GM18907 (cell line): ENCODE data around the gene DTD1.
"Not testable (repeated sequence)": the region's sequence is repeated elsewhere in the genome, so short reads cannot be mapped to it uniquely, and the experiment has no call there.

Source experiments
- ATAC-seq: cut with Tn5 transposase; IDR thresholded peaks from one replicate; pipeline ENCODE4 v1.9.1; 2021; ENCODE audit warnings: mild to moderate bottlenecking, moderate library complexity; ENCODE audit not compliant: unreplicated experiment

DTD1 gene

DNA sequence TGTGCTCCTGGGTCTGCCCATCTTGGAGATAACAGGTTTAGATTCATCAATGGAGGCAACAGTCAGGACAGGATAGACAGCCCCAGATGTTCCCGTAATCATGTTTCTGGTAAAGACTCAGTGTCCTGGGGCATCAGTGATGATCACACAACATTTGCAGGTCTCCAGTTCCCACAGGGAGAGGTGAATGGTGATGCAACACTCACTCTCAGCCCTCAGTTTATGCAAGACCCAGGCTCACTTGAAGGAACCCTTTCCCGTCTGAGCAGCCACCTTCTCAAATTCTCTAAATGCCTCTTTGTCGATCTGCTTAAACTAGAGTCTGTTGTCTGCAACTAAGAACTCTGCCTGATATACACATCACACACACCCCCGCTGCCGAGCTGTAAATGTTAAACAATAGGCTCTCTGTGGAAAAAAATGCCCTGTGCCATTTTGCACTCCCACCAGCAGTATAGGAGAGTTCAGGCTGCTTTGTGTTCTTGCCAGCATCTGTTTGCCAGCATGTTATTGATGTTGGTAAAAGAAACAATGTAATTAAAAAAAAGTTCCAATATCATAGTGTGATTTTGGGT lies 195.6 kb downstream of the DTD1 start:
- ATAC-seq: no peak

DNA sequence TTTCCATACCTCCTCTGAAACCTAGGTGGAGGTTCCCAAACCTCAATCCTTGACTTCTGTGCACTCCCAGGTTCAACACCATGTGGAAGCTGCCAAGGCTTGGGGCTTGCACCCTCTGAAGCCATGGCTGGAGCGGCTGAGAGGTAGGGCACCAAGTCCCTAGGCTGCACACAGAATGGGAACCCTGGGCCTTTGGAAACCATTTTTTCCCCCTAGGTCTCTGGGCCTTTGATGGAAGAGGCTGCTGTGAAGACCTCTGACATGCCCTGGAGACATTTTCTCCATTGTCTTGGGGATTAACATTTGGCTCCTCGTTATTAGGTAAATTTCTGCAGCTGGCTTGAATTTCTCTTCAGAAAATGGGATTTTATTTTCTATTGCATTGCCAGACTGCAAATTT lies 199.2 kb downstream of the DTD1 start:
- ATAC-seq: not testable (repeated sequence)

DNA sequence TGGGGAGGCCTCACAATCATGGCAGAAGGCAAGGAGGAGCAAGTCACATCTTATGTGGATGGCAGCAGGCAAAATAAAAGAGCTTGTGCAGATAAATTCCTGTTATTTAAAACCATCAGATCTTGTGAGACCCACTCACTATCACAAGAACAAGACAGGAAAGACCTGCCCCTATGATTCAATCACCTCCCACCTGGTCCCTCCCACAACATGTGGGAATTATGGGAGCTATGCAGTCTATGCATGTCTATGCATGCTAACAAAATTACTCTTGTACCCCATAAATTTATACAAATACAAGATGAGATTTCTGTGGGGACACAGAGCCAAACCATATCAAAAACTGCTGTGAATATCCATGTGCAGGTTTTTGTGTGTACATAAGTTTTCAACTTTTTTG lies 200.2 kb downstream of the DTD1 start:
- ATAC-seq: no peak

DNA sequence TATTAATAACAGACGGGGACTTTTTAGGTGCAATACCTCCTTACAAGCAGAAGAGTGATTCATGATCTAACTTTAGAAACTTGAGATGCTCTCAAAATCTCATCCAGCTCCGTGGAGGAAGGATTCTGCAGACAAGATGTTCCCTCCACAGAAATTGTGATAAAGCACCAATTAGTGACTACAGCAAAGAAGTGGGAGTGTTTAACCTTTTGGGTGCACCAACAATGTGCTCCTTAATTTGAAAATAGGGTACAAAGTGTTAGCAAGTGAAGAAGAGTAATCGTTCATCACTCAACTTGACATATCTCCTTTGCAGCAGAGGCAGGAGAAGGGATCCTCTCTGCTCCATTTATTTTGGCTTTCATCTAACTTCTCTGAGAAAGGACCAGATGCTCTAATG lies 202.9 kb downstream of the DTD1 start:
- ATAC-seq: no peak

DNA sequence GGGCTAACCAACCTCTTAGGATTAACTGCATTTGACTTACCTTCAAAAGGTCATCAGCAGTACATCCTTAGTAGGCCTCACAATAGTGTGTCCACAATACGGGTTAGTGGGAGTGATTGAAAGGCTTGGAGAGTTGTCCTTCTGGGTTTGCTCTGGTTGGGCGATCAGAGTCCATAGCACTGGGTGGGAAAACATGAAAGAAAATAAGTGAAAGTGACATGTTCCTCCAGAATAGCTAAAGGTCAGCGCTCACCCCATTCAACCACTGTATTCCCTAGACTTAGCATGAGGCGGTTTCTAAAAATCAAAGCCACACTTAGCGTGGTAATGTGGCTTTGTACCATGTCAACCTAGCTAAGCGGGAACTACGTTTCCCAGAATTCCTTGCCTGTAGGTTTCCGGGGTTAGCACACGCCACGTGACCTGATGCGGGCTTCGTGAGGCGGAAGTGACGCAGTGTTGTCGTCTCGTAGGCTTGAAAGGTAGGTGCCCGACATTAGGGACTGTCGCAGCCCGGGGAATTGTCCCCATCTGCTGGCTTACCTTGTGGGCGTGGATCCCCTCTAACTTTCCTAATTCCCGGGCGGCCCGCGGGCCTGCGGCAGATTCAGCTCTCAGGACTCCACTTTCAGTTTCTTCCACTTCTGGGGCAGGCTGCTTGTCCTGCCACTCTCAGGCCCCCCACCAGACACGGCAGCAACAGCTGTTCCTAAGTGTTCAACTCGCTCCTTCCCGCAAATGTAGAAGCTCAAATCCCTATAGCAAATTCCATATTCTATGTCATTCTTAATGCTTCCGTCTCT lies 206.0 kb downstream of the DTD1 start:
- peak; percentile 99 for ATAC-seq

DNA sequence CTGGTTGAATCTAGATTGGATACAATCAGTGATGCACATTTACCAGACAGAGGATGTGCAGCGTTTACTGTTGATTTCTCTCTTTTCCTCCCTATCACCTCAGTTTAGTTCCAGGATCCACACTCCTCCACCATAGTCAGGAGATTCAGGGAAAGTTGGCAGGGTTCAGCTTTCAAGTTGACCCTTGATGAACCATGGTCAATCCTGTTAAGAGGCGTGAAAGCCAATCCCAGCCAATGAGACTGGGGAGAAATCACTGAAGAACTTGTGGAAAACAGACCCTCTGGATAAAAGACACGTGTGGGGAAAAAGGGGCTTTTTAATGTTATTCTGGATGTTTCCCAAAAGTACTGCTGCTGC lies 206.6 kb downstream of the DTD1 start:
- ATAC-seq: no peak

DNA sequence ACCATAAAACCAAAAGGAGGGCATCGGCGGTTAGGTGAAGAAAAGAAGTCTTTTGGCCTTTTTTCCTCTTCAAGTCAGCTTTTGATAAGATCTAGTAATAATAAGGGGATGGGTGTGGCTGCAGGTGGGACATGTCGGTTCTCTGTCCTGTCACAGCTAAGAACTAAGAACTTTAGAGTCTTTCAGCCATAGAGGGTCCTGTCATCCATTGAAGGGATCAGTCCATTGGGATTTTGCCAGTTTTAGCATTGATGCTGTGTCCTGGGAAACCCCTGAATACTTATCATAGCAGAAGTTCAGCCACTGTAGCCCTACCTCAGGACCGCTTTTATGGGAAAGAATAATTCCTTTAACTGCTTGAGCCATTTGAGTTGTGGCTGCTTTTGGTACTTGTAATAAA lies 207.5 kb downstream of the DTD1 start:
- no peak for ATAC-seq

DNA sequence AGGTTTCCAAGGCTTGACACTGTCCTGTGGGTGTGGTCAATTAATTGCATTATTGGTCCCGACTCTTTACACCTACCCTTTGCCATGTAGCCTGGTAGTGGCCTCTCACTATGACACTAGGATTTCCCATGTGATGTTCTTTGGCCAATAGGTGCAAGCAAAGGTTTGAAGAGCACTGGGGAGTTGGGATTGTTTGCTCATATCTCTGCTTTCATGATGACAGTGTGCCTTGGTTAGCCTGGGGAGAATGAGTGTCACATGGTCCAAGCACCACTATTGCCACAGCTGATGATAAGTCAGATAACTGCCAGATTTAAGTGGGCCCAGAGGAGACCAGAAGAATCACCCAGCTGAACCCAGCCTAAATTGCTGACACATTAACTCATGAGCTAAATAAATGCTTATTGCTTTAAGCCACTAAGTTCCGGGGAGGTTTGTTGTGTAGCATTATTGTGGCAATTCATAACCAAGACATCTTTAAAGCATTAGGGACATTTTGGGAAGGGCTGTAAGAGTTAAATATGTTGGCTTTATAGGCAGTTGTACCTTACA lies 208.5 kb downstream of the DTD1 start:
- no peak for ATAC-seq

DNA sequence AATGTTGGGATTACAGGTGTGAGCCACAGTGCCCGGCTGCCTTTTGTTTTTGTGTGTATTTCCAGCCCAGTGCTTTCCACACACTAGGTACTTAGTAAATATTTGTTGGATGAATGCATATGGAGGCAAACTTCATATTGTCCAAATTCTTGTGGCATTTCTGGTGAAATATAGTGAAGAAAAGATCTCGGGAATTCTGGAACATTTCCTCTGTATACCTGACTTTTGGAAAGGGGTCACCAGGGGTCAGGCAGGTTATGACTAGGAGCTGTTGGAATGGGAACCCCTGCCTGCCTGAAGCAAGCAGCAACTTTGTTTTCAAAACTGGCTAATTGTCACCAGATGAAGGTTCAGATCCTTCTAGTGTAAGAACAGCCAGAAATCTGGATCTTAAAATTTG lies 213.7 kb downstream of the DTD1 start:
- no peak for ATAC-seq

DNA sequence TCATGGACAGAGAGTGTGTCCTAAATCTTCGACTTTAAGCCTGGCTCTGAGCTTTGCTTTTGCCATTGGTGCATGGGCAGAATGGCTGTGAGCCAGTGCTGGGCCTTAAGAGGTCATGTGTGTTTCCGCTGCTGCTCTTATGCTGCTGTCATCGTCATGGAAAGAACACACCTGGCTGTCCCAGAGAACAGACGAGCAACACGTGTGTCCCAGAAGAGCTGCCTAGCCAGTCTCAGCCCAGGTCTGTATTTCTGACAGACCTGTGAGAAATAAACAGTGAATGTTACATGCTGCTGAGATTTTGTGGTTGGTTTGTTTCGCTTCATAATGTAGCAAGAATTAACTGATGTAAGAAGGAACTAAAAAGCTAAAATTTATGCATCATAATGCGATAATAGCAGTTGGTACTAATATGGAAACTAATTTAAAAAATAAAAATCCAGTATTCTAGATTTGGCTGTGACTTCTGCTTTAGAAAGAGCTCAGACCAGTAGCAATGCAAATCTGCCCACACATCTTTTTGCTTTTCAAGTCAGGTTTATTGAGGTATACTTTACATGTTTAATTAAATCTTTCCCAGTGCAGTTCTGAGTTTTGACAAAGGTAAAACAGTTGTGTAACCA lies 214.3 kb downstream of the DTD1 start:
- peak; percentile 57 for ATAC-seq

DNA sequence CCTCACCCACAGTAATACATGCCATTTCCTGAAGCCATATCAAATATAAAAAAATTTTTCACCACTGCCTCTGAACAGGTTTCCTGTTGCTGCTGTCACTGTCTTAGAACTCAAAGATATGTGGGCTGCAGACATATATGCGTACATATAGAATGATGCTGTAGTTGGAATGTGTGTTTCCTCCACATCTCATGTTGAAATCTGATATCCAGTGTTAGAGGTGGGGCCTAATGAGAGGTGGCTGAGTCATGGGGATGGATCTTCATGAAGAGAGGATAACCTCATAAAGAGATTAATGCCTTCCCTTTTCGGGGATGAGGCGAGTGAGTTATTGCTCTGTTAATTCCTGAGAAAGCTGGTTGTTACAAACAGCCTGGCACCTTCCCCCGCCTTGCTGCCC lies 218.0 kb downstream of the DTD1 start:
- ATAC-seq: no peak

DNA sequence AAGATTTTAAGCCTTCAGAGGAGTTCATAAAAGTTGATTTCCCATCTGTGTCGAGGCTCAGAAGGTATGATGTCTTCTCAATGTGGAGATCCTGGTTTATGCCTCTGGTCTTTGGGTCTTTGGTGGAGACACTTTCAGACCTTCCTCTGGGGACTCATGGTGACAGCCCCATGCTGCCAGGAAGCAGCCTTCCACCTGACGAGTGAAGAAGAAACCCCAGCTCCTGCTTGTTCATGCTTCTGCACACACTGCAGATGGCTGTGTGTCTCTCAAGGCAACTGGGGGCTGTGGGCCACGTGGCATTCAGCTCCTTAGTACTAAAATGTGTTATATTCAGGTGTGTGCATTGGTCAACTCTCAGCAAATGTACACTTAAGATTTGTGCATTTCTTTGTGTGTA lies 220.9 kb downstream of the DTD1 start:
- no peak for ATAC-seq

DNA sequence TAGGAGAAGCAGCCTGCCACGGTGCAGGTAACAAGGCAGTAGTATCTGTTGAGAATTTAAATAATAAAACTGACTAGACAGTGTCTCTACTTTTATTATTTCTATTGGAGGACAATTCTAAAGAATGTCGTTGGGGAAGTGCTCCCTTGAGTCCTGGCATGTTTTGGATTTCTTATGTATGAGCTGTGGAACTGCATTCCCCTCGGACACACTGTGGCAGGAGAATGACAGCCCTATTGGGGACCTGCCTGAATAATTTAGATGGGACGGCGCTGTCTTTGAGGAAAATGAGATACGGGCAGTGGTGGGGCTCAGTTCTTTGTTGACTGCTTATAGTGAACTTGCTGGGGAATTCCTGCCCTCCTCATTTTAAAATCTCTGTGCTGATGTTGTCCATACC lies 223.3 kb downstream of the DTD1 start:
- no peak for ATAC-seq

DNA sequence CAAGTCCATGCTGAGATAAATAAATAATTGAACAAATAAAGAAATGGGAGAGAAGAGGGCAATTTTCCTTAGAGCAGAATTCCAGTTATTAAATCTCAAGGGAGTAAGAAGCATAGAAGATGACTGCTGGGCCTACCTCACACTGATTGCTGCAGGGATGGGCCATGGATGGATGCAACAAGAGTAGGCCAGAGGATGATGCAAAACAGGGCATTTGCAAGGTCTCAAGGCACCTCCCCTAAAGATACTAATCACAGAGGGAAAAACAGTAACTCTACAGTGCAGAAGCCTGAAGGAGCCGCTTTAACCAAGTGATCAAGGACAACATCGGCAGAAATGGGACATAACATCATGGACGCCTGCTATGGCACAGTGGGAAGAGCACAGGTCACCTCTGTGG lies 224.1 kb downstream of the DTD1 start:
- no peak for ATAC-seq

DNA sequence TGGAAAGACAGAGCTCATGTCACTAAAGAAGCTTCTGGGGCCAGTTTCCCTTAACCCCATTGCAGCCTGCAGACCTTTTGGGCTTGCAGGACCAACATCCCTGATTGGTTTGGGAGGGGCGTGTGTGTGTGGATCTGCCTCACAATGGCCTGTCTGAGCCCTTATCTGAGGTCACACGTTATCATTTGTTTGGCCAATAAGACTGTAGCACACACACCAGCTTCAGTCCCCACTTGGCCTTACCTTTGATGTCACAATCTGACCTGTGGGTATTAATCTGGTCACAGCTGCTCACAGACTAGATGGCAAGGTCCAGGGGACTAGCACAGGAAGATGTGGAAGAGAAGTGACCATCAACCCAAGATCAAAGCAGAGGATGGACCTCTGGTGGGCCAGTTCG lies 225.6 kb downstream of the DTD1 start, which contains the start of gene SCP2D1:
SCP2D1 (plus strand) TSS at position 301 of the 400 bp plus-strand sequence; CDS start at position 334, 33 bp downstream.
- ATAC-seq: no peak

DNA sequence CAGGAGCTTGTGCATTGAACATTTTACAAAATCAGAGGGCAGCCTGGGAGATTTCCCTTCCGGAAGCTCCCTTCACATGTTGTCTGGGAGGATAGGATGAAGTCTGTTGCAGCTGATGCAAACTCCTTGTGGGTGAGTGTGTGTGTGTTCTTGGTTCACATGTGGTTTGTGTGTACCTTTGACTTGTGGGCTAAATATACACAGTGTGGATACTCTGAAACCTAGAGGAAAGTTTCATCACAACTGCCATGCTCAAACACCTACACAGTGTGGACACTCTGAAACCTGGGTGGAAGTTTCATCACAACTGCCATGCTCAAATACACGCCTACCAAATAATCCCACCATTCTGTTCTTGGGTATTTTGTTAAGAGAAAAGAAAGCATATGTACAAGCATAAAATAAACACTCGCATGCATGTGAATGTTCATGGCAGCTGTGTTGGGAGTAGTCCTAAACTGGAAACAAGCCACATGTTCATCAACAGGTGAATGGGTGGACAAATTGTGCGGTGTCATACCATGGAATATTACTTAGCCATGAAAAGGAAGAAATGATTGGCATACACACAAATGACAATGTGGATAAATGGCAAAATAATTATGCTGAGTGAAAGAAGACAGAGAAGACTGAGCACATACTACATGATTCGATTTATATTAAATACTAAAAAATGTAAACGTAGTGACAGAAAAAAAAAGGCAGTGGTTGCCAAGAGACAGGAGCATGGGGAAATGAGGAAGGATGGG lies 227.5 kb downstream of the DTD1 start:
- no peak for ATAC-seq
